HG03103 (cell line): ENCODE measurements around the gene CHST3.
"Not testable (repeated sequence)": the region's sequence is repeated elsewhere in the genome, so short reads cannot be mapped to it uniquely, and the experiment has no call there.

Experiments
- ATAC-seq: cut with Tn5 transposase; IDR thresholded peaks from one replicate; pipeline ENCODE4 v1.9.1; 2021; ENCODE audit warnings: low read depth; ENCODE audit not compliant: unreplicated experiment

CHST3 gene

DNA sequence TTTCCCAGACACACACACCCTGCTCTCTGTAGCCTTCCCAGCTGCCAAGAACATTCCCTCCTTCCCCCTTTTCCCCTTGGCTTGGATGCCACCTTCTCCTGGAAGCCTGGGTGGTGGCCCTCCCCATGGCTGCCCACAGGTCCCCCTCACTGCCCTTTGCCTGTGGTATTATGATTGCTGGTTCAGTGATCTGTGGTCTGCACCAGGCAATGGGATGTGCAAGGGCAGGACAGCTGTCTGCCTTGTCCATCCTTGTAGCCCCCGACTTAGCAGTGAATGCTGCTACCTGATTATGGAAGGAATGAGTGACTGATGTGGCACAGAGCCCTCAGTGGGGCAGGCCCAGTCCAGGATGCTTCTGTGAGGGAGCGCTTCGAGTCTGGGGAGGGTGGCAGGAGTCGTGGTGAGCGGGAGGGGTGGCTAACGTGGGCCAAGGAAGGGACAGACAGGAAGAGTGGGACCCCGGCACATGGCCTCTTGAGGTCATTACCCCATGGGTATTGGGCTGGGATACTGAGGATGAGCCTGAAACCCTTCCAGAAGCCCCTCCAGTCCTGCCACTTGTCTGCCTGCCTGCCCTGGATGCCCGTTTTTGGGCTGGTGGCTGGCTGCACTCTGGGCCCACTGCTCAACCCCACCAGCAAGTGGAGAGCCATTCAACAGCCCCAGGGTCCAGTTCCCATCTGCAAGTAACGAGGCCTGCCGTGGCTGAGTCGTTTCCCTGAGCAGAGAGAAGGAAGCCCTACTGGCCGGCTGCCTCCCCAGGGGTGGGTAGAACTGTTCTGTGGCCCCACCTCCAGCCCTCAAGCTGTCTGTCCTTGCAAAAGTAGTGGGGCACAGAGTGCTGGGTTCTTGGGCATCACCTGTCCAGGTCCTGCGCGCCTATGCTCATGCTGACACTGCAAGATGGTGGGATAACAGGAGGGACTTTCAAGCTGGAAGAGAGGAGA, 8.8 kb downstream of the CHST3 start:
- ATAC-seq, result no peak

DNA sequence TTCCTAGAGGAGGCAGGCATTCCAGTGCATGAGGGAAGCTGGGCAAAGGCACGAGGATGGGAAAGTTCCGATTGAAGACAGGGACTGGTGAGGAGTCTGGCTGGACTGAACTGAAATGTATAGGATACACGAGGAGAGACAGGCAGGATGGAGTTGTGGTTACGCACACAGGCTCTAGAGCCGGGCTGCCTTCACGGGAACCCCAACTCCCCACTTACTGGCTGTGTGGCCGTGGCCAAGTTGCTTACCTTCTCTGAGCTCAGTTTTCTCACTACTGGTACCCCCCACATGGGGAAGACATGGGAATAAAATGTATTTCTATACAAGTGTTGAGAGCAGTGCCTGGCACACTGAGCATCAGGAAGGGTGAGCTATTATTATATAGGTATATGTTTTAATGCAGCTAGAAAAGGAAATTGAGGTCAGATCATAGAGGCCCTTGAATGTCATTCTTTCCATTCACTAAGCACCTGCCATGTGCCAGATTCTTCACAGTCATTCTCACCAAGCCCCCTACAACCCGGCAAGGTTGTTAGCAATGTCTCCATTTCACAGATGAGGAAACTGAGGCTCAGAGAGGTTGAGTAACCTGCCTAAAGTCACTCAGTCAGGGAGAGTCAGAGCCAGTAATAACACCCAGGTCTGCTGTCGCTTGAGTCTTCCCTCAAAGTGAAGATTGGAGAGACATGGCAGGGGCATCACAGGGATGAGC, 9.7 kb downstream of the CHST3 start:
- ATAC-seq, result no peak

DNA sequence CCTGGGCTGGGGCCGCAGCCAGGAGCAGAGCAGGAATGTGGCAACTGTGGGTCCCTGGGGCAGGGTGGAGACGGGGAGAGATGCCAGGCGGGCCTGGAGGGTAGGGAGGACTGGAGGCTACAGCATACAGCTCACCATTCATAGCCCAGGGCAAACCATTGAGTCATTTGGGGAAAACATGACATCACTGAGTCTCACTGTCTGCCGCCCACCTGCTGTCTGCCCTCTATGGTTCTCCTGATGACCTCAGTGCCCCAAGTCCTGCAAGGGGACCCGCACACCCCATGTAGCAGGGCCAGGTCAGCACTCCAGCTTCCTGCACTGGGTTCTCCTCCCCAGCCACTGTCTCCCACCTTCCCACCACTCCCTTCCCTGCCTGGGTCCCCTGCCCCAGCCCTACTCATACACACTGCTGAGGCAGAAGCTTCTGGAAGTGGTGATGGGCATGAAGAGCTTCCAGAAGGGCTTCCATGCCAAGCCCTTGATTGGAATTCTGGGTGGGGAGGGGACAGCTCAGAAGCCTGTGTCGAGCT, 10.4 kb downstream of the CHST3 start:
- ATAC-seq, result no peak

DNA sequence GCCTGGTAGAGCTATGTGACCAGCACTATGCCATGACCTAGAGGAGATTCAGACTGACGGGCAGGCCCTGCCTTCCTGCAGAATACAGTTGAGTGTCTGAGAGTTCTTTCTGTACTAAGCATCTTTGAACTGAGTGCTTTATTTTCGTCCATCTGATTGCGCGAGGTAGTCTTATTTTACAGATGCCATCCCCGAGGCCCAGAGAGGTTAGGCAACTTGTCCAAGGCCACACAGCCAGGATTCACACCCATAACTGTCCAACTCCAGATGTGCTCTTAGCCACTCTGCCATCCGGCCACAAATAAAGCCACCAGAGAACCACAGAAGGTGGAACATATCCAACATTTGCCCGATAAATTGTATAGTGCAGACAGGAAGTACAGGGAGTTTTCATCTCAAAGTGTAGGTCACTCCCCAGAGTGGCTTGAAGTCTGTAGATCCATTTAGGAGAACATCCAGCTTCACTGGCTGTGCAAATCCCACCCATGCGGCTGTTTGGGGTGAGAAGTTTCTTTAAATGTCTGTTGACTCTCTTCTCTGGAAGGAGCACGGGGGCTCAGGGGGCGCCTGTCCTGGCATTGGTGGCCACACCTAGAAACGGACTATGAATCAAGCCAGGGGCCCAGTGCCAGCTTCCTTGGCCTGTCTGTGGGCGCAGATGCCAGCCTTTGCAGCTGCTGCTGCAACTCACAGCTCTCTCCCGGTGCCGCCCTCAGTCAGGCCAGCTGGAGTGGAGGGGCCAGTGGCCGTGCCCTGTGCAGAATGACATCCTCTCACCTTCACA, 11.1 kb downstream of the CHST3 start:
- ATAC-seq, result no peak

DNA sequence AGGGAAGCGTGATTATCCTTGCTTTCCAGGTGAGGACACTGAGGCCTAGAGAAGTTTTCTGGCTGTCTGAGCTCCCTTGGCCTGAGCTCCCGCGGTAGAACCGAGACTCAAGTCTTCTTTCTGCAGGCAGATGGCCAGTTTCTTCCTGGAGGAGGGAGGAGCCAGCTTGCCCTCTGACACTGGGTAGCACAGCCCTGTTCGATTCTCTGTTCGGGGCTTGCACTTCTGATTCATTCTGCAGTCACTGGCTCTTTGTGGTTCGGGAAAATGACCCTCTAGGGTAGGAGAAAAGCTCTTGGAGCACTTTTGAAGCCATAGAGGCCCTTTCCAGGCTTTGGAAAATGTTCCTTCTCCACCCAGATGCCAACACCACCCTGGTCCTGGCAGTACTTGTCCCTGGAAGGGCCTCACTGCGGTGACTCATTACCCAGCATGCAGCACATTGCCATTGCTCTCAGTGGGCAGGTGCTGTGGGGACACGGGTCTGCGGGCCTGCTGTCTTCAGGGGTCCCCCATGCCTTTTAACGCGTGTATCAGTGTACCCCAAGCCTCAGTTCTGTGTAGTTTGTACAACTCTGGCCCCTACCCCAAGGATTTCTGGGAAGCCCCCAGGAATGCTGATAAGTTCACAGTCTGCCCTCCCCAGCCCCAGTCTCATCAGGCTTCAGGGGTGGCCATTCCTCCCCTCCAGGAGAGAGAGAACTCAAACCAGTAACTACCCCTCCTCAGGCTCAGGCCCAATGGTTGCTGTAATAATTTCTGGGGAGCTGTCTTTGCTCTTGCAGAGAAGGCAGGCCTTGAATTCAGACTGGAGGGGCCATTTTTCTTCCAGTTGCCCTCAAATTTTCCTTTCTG, 11.9 kb downstream of the CHST3 start:
- ATAC-seq, result no peak

DNA sequence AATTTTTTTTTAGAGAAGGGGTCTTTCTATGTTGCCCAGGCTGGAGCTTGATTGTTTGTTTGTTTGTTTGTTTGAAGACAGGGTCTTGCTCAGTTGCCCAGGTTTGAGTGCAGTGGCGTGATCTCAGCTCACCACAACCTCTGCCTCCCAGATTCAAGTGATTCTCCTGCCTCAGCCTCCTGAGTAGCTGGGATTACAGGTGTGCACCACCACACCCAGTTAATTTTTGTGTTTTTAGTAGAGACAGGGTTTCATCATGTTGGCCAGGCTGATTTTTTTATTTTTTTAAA, 13.4 kb downstream of the CHST3 start:
- ATAC-seq, result not testable (repeated sequence)

DNA sequence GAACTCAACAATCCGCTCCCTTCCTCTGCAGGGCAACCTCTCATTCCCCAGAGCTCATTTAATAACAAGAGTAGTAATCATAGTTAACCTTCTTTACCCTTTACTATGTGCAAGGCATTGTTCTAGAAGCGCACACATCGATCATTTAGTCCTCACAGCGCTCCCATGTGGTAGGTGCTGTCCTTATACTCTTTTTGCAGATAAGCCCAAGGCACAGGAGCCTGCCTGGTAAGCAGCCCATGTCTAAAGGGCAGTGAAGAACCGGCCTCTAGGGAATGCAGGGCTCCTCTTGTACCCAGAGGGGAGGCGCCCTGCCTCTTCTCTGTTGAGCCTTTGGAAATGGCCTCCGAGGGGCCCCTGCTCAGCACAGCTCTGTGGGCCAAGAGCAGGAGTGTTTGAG, 14.3 kb downstream of the CHST3 start:
- no peak for ATAC-seq

DNA sequence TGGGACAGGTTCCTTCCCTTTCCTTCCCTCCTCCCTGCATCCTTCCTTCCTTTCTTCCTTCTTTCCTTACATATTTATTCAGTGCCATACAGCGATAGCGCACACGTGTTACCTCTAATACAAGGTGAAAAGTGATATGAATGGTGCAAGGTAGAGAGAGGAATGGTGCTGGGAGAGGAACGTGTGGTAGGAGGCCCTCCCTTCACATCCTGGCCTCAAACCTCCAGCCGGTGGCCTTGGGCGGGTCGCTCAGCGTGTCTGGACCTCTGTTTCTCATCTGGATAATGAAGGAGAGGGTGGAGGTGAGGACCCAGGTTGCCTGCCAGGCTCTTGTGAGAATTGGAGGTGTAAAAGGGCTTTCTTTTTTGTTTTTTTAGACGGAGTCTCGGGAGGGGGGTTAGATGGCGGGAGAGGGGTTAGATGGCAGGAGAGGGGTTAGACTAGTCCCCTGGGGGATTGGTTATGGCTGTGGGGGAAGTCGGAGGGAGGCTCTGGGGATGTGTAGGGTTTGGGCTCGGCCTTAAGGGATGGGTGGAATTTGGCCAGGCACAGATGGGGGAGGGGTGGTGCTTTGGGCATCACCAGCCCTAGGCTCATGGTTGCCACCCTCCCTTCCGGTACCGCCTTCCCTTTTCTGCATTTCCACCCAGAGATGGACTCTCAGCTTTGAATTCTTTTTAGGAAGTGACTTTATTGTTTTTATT, 14.9 kb downstream of the CHST3 start:
- ATAC-seq, result no peak

DNA sequence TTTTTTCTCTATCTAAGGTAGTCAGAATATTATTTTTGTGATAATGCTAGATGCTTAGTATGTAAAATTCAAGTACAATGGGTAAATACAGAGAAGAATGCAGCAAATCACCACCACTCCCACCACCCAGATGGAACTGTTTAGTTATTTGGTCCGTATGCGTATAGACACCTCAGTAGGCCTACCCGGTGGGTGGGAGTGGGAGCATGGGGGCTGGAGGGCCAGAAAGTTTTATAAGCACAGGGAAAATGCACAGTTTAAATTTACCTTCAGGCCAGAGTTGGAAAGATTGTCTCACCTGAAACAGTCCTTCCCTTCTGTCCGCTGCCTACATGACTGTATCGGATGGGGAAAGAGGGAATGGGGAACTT, 15.5 kb downstream of the CHST3 start:
- no peak for ATAC-seq

DNA sequence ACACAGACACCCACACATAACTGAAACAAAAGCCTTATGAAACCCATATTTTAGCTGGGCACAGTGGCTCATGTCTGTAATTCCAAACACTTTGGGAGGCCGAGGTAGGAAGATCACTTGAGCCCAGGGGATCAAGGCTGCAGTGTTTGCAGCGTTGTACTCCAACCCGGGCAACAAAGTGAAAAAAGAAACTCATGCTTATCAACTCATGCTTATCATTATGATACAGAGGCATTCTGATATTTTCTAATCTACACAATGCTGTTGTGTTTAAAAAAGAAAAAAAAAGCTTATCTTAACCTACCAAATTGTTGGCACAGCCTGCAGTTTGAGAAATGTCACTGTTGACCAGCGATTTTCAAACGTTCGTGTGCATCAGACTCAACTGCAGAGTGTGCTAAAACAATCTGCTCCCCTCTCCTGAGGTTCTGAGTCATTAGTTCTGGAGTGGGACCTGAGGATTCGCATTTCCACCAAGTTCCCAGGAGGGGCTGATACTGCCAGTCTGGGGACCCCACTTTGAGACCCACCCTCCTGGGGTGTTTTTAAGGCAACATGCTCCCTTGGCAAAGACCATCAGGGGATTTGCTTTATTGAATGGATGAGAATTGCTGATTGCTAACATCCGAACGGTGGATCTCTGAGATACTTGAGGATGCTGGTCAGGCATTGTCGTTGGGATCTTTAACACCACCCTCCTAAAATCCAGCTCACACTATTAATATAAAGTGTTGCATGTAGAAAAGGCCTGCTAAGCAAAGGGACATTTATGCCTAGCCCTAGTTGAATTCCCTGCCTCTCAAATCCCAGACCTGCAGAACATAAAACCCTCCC, 16.2 kb downstream of the CHST3 start:
- no peak for ATAC-seq

DNA sequence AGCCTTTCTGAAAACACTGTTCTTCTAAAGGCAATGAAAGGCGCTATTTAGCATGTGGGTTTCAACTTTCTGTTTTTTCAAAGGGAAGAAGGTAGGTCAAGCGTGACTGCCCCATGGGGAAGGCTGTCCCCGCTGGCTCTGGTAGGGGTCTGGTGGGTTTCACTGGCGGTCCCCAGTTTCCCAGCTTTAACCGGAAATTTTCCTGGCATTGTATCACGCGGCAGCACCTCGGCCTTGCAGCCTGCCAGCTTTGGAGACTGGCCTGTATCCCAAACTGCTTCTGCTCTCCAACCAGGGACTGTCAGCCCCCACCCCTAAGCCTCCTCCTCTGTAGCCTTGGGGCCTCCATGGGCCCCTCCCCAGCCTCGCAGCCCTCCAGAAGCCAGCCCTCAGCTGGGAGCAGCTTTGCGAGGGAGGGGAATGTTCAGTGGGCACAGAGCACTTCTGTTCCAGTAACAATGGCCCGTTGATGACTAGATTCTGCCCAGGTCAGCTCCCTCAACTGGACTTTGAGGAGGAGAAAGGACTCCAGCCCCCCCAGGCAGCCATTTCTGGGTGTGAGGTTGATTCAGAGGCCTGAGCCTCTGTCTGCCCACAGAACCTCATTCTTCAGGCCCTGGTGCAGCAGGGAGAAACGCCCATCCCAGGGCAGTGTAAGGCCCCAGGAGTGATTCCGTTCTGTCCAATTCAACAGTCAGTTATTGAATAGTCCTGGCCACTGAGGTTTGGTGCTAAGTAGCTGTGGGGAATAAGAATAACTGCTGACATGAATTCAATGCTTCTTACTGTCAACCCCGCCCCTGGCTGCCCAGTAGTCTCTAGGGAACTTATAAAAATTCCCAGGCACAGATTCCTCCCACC, 17.1 kb downstream of the CHST3 start:
- ATAC-seq, result no peak

DNA sequence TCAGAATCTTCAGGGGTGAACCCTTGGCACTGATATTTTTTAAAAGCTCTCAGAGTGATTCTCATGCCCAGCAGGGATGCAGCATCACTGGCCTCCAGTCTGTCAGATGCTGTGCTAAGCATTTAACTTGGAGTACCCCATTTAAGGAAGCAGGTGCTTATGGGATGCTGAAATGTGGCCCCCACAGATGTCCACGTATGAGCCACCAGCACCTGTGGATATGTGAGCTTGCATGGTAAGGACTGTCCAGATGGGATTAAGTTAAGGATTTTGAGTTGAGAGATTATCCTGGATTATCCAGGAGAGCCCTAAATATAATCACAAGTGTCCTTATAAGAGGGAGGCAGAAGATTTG, 17.7 kb downstream of the CHST3 start:
- no peak for ATAC-seq

DNA sequence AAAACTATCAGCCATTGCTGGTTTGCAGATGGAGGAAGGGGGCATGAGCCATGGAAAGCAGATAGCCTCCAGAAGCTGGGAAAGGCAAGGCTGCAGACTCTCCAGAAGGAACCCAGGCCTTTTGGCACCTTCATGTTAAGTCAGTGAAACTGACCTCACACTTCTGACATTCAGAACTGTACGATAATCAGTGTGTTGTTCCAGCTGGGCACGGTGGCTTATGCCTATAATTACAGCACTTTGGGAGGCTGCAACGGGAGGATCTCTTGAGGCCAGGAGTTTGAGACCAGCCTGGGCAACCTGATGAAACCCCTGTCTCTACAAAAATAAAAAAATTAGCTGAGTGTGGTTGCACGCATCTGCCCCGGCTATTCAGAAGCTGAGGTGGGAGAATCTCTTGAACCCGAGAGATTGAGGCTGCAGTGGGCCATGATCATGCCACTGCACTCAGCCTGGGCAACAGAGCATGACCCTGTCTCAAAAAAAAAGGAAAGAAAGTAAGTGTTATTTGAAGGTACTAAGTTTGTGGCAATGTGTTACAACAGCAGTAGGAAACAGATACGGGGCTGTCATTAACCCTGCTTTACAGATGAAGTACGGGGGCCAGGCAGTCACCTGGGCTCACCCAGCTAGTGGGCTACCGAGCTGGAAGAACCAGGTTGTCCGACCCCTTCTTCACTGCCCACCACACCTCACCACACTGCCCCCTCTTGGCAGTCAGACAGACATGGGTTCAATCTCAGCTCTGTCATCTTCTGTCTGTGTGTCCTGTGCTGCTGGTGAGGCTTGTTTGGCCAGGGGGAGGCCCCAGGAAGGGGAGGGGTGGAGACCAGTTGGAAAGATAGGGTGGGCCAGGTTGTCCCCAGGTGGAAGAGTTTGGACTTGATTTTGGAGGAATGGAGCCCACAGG, 18.3 kb downstream of the CHST3 start:
- no peak for ATAC-seq

DNA sequence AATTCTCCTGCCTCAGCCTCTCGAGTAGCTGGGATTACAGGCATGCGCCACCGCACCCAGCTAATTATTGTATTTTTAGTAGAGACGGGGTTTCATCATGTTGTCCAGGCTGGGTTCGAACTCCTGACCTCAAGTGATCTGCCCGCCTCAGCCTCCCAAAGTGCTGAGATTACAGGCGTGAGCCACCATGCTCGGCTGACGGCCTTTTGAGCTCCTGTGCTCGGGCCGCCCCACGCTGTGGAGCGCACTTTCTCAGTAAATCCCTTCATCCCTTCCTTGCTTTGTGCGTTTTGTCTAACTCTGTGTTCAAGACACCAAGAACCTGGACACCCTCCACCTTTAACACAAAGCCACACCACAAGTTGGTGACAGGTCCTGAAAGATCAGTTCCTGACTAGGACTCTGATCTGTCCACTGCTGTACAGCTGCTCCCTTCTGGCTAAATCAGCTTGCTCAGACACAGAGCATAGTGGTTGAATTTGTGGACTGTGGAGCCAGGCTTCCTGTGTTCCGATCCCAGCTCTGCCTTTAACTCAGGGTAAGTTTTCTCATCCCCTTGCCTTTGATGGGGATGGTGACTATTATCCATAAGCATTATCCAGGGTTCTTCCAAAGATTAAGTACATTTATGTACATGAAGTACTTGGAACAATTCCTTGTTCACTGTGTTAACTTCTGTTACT, 20.1 kb downstream of the CHST3 start:
- no peak for ATAC-seq

DNA sequence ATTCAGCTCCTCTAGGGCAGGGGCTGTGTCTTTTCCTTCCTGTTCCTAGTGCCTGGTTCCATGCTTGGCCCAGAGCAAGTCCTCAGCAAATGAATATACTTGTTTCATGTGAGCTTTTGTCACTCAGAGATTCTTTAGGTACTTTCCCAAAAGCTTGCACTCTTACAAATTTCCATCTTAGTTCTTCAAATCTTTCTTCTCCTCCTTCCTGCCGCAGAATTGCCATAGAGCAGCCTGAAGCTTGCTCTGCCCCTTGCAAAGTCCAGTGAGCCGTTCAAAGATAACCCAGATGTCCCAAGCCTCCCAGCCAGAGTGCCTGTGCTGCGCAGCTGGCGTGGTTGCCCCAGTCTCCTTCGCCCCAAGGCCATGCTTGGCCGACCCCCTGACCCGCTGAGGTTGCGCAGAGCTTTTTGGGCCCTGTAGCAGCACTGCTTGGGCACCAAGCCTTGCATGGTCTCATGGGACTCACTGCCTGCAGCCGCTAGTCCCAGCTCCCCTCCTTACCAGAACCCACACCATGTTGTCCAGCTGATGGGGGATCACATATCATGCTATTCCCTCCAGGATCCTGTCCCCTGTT, 20.7 kb downstream of the CHST3 start:
- ATAC-seq, result no peak
